D721Med (cell line): ENCODE measurements around the gene THBD.

Source experiments
- DNase-seq: peaks from one replicate; pipeline ENCODE4 v3.0.0; 2011; ENCODE audit warnings: low spot score; ENCODE audit not compliant: insufficient read length
- FAIRE-seq: peaks from 2 replicates; lab custom pipeline; 2011; peaks lifted over from hg19 to GRCh38; lab: Jason Lieb, UNC
- TF ChIP-seq, protein P1 (sequence below): IDR thresholded peaks from 2 replicates; pipeline ENCODE4 v1.5.1; 2012; ENCODE audit warnings: mild to moderate bottlenecking, control low read depth; ENCODE audit not compliant: insufficient read depth; ENCODE audit errors: missing control alignments

The THBD gene

DNA sequence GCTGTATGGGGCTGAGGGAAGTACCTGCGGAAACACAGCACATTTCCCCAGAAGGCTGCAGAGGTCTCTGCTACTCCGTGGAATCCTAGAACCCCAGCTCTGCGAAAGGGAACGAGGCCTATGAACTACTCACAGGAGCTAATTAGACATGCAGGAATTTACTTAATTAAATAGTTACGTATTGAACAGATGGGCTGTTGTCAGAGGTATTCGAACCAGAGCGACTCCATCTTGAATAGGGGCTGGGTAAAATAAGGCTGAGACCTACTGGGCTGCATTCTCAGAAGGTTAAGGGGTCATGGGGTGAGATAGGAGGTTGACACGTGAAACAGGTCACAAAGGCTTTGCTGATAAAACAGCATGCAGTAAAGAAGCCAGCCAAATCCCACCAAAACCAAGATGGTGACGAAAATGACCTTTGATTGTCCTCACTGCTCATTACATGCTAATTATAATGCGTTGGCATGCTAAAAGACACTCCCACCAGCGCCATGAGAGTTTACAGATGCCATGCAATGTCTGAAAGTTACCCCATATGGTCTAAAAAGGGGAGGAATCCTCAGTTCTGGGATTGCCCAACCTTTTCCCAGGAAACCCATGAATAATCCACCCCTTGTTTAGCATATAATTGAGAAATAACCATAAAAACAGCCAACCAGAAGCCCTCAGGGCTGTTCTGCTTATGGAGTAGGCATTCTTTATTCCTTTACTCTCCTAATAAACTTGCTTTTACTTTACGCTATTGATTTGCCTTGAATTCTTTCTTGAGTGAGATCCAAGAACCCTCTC lies 29.0 kb downstream of the THBD start:
- TF ChIP-seq, protein P1, sequence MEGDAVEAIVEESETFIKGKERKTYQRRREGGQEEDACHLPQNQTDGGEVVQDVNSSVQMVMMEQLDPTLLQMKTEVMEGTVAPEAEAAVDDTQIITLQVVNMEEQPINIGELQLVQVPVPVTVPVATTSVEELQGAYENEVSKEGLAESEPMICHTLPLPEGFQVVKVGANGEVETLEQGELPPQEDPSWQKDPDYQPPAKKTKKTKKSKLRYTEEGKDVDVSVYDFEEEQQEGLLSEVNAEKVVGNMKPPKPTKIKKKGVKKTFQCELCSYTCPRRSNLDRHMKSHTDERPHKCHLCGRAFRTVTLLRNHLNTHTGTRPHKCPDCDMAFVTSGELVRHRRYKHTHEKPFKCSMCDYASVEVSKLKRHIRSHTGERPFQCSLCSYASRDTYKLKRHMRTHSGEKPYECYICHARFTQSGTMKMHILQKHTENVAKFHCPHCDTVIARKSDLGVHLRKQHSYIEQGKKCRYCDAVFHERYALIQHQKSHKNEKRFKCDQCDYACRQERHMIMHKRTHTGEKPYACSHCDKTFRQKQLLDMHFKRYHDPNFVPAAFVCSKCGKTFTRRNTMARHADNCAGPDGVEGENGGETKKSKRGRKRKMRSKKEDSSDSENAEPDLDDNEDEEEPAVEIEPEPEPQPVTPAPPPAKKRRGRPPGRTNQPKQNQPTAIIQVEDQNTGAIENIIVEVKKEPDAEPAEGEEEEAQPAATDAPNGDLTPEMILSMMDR, result no peak
- FAIRE-seq (no peak), DNase-seq (no peak)

GRCh38 chr20:23019403-23019802 lies 30.1 kb downstream of the THBD start:
- TF ChIP-seq, protein P1, result no peak
- no peak for FAIRE-seq
- no peak for DNase-seq

- no peak for DNase-seq
- TF ChIP-seq, protein P1, result no peak
- no peak for FAIRE-seq
These were observed 30.5 kb downstream of the THBD start for GRCh38 chr20:23018941-23019340.

GRCh38 chr20:23018432-23018831 lies 31.0 kb downstream of the THBD start:
- FAIRE-seq, result no peak
- TF ChIP-seq, protein P1, result no peak
- DNase-seq, result no peak

GRCh38 chr20:23017516-23017915 lies 32.0 kb downstream of the THBD start:
- TF ChIP-seq, protein P1, result no peak
- DNase-seq, result no peak
- FAIRE-seq, result no peak

DNA sequence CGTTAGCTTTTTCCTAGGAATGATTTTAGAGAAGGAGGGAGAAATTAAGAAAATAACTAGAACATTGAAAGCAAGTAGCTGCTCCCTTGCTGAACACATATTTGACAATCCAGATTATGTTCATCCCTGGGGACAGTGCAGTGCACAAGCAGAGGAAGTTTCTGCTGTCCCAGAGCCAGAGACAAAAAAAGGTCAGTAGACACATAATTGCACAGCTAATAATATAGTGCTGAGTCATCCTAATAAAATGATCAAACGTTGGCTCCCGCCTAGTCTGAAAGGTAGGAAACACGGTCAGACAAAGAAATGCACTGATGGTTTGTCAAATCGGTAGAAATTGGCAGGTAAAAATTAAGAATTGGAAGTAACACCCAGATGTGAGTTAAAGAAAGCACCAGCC lies 36.0 kb downstream of the THBD start:
- TF ChIP-seq, protein P1, result no peak

DNA sequence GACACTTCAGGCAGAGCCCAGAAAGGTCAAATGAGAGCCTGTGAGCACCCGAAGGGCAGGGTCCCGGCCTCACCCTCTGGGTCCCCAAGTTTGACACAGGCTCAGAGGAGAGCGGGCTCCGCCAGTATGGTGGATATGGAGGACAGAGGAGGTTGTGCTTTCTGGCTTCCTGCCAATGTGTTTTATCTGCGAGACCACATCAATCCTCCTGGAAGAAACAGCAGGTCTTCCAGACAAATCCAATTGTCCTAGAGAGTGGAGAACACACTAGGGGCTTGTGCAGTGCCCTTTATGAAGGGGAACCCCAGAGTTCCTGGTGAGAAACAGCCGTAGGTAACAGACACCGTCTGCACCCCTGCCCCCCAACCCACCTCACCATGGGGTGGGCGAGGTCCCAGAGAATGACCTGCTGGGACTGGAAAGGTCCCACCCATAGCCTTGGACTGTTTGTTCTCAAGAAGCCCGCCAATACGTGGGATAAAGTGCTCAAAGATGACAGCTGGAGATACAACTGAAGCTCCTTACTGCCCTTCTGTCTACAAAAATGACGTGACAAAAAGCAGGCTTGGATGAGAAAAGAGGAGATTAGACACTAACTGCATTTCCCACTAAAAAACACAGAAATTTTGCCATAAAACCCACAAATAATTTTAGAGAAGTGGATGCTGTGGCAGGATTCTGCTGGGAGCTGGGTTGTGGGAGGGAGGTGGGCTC lies 38.3 kb downstream of the THBD start:
- TF ChIP-seq, protein P1, result no peak
- DNase-seq (no peak), FAIRE-seq (no peak)

More for the DNA sequence above, 36.0 kb downstream of the THBD start:
- no peak for FAIRE-seq
- no peak for DNase-seq
